Muscle of leg (tissue), 11 donors: Measurements from ENCODE around the gene AHSG. TPM values are rescaled to one million over a fixed set of nuclear protein-coding genes. Genes with fewer than 3 reads are reported as not detected.
"Not testable (repeated sequence)": the region's sequence is repeated elsewhere in the genome, so short reads cannot be mapped to it uniquely, and the experiment has no call there.

Experiments
- DNase-seq: peaks from one replicate; pipeline ENCODE4 v3.0.0; 2013
- H3K27ac ChIP-seq: one replicate; pipeline ENCODE4 v1.5.1; 2013; ENCODE audit warnings: mild to moderate bottlenecking, low read length, control low read depth
- H3K27me3 ChIP-seq: one replicate; pipeline ENCODE4 v1.6.1; 2013; ENCODE audit warnings: low read length; ENCODE audit not compliant: control insufficient read depth, insufficient read depth
- H3K36me3 ChIP-seq: one replicate; pipeline ENCODE4 v1.6.1; 2013; ENCODE audit warnings: low read length; ENCODE audit not compliant: control insufficient read depth, insufficient read depth
- H3K4me1 ChIP-seq: one replicate; pipeline ENCODE4 v1.6.1; 2013; ENCODE audit warnings: low read length; ENCODE audit not compliant: control insufficient read depth, insufficient read depth
- H3K4me3 ChIP-seq: one replicate; pipeline ENCODE4 v1.5.1; 2013; ENCODE audit warnings: low read length, control low read depth
- H3K9me3 ChIP-seq: replicated peaks from 2 replicates; pipeline ENCODE4 v1.6.1; 2013; ENCODE audit warnings: low read depth, low read length; ENCODE audit not compliant: control insufficient read depth
- WGBS: methylation state at CpG from one replicate; pipeline ENCODE4 v1.1.5; 2013; ENCODE audit warnings: missing lambda C conversion rate; ENCODE audit not compliant: insufficient coverage; 5-methylcytosine and 5-hydroxymethylcytosine counted together
- polyA plus RNA-seq, 8 donors: library from polyadenylated mRNA; unstranded; fragments of 120-200 nt; gene quantifications; one replicate each; pipeline versions ENCODE4 v1.2.1 to v1.2.3, GENCODE V29; 2013; ENCODE audit warnings: inconsistent platforms in 1 of 8, low replicate concordance in 1 of 8; ENCODE audit not compliant: insufficient read length in 8 of 8, insufficient read depth in 1 of 8
- total RNA-seq: library from RNA; stranded (reverse); fragments of 120-200 nt; gene quantifications from one replicate; pipeline ENCODE4 v1.2.4, GENCODE V29; 2013

AHSG gene
- total and polyA plus RNA-seq, 9 donors: 0.10 to 22.3 (median 0.28) TPM; not detected in 2

- H3K27ac ChIP-seq: no peak overlapping the region
- H3K4me3 ChIP-seq: peak overlapping the region; percentile 3
- H3K27me3 ChIP-seq: no peaks in the 10 kb centered on the region
- peaks cover 17% of the 10 kb centered on the region for H3K4me1 ChIP-seq
- H3K36me3 ChIP-seq: peaks cover 16% of the 10 kb centered on the region
- H3K9me3 ChIP-seq: no peaks in the 10 kb centered on the region
- no CpG with 5 or more reads among the region's 2 CpGs for WGBS
- DNase-seq: no peak
Observed at GRCh38 chr3:186571644-186572013, 41.2 kb upstream of the AHSG start.

GRCh38 chr3:186577521-186577920, 35.3 kb upstream of the AHSG start:
- peak; percentile 47 for DNase-seq
- WGBS: 100% methylated on average over 1 of the region's 2 CpGs
- Histone ChIP-seq H3K27me3 (no peaks in the 10 kb centered on the region), H3K27ac (no peak overlapping the region), H3K36me3 (peaks cover 27% of the 10 kb centered on the region), H3K4me1 (no peaks in the 10 kb centered on the region), H3K9me3 (no peaks in the 10 kb centered on the region), H3K4me3 (no peak overlapping the region)

- H3K4me1 ChIP-seq: no peaks in the 10 kb centered on the region
- H3K27me3 ChIP-seq: no peaks in the 10 kb centered on the region
- H3K27ac ChIP-seq: no peak overlapping the region
- peaks cover 38% of the 10 kb centered on the region for H3K36me3 ChIP-seq
- no CpG with 5 or more reads among the region's 3 CpGs for WGBS
- no peak for DNase-seq
- no peaks in the 10 kb centered on the region for H3K9me3 ChIP-seq
- no peak overlapping the region for H3K4me3 ChIP-seq
Observed at GRCh38 chr3:186580785-186581184, 32.1 kb upstream of the AHSG start.

- H3K36me3 ChIP-seq: peaks cover 29% of the 10 kb centered on the region
Observed at GRCh38 chr3:186582541-186582940, 30.3 kb upstream of the AHSG start.

GRCh38 chr3:186583831-186584230, 29.0 kb upstream of the AHSG start:
- Histone ChIP-seq H3K36me3 (peaks cover 29% of the 10 kb centered on the region), H3K4me1 (no peaks in the 10 kb centered on the region), H3K27ac (no peak overlapping the region), H3K9me3 (no peaks in the 10 kb centered on the region), H3K4me3 (no peak overlapping the region), H3K27me3 (no peaks in the 10 kb centered on the region)
- DNase-seq: no peak
- 100% methylated on average over 2 of the region's 5 CpGs for WGBS

More at GRCh38 chr3:186582541-186582940, 30.3 kb upstream of the AHSG start:
- WGBS: 95% methylated on average over 4 of the region's 6 CpGs
- DNase-seq: no peak
- Histone ChIP-seq H3K27ac (no peak overlapping the region), H3K27me3 (no peaks in the 10 kb centered on the region), H3K4me3 (no peak overlapping the region), H3K4me1 (no peaks in the 10 kb centered on the region), H3K9me3 (no peaks in the 10 kb centered on the region)

- WGBS: no CpG with 5 or more reads among the region's 9 CpGs
- not testable (repeated sequence) for H3K27ac ChIP-seq, H3K27me3 ChIP-seq, H3K4me1 ChIP-seq, H3K4me3 ChIP-seq, H3K9me3 ChIP-seq, DNase-seq
- peaks cover 23% of the 10 kb centered on the region for H3K36me3 ChIP-seq
Observed at GRCh38 chr3:186586245-186586644, 26.6 kb upstream of the AHSG start.

GRCh38 chr3:186587183-186587582, 25.7 kb upstream of the AHSG start:
- no peaks in the 10 kb centered on the region for H3K27me3 ChIP-seq
- H3K4me3 ChIP-seq: no peak overlapping the region
- no peak for DNase-seq
- no peaks in the 10 kb centered on the region for H3K9me3 ChIP-seq
- H3K4me1 ChIP-seq: no peaks in the 10 kb centered on the region
- no peak overlapping the region for H3K27ac ChIP-seq
- peaks cover 21% of the 10 kb centered on the region for H3K36me3 ChIP-seq

- H3K4me1 ChIP-seq: no peaks in the 10 kb centered on the region
- DNase-seq: no peak
- peaks cover 10% of the 10 kb centered on the region for H3K36me3 ChIP-seq
- no peak overlapping the region for H3K4me3 ChIP-seq
- no peaks in the 10 kb centered on the region for H3K9me3 ChIP-seq
- no peak overlapping the region for H3K27ac ChIP-seq
- H3K27me3 ChIP-seq: no peaks in the 10 kb centered on the region
- WGBS: no CpG with 5 or more reads among the region's 2 CpGs
Observed at GRCh38 chr3:186588632-186589031, 24.2 kb upstream of the AHSG start.

- Histone ChIP-seq H3K27ac (no peak overlapping the region), H3K36me3 (peaks cover 6% of the 10 kb centered on the region), H3K9me3 (no peaks in the 10 kb centered on the region), H3K4me3 (no peak overlapping the region), H3K27me3 (no peaks in the 10 kb centered on the region), H3K4me1 (no peaks in the 10 kb centered on the region)
- no peak for DNase-seq
- no CpG with 5 or more reads among the region's 3 CpGs for WGBS
Observed at GRCh38 chr3:186589121-186589520, 23.7 kb upstream of the AHSG start.

GRCh38 chr3:186589856-186590579, 22.8 kb upstream of the AHSG start:
- no CpG with 5 or more reads among the region's 5 CpGs for WGBS
- H3K4me1 ChIP-seq: no peaks in the 10 kb centered on the region

More at GRCh38 chr3:186589856-186590579, 22.8 kb upstream of the AHSG start:
- DNase-seq: no peak
- Histone ChIP-seq H3K27ac (no peak overlapping the region), H3K36me3 (peaks cover 2% of the 10 kb centered on the region), H3K4me3 (no peak overlapping the region), H3K27me3 (no peaks in the 10 kb centered on the region), H3K9me3 (no peaks in the 10 kb centered on the region)
